Neuron (in vitro differentiated cells): Measurements from ENCODE around the gene HAUS8.
A peak's percentile ranks its signal among the peaks of the same experiment; 100 is the strongest.

Experiments
- H2AFZ ChIP-seq: one replicate; pipeline ENCODE4 v1.6.1; 2013; ENCODE audit warnings: low read depth, mild to moderate bottlenecking, inconsistent platforms, low read length, moderate library complexity
- H3K27me3 ChIP-seq: one replicate; pipeline ENCODE4 v1.6.1; 2013; ENCODE audit warnings: low read length; ENCODE audit not compliant: insufficient read depth
- H3K36me3 ChIP-seq: one replicate; pipeline ENCODE4 v1.6.1; 2013; ENCODE audit warnings: low read length; ENCODE audit not compliant: insufficient read depth
- H3K4me1 ChIP-seq: one replicate; pipeline ENCODE4 v1.6.1; 2013; ENCODE audit warnings: low read length; ENCODE audit not compliant: insufficient read depth
- H3K4me3 ChIP-seq: 2 replicates; pipeline ENCODE4 v1.5.1; 2013; ENCODE audit warnings: mild to moderate bottlenecking, low read length, moderate library complexity
- H3K9me3 ChIP-seq: one replicate; pipeline ENCODE4 v1.6.1; 2013; ENCODE audit warnings: low read length

Gene HAUS8

GRCh38 chr19:17055636-17056035 lies 19.6 kb downstream of the HAUS8 start:
- Histone ChIP-seq H2AFZ (no peak overlapping the region), H3K27me3 (no peaks in the 10 kb centered on the region), H3K36me3 (peaks cover 64% of the 10 kb centered on the region), H3K4me3 (no peak overlapping the region), H3K4me1 (no peaks in the 10 kb centered on the region), H3K9me3 (no peaks in the 10 kb centered on the region)

- H3K36me3 ChIP-seq, result peaks cover 68% of the 10 kb centered on the region
- no peaks in the 10 kb centered on the region for H3K27me3 ChIP-seq
- no peak overlapping the region for H2AFZ ChIP-seq
- H3K4me3 ChIP-seq, result no peak overlapping the region
- H3K4me1 ChIP-seq, result no peaks in the 10 kb centered on the region
- no peaks in the 10 kb centered on the region for H3K9me3 ChIP-seq
Observed at GRCh38 chr19:17054746-17055145, 20.5 kb downstream of the HAUS8 start.

- no peak overlapping the region for H3K4me3 ChIP-seq
- H3K9me3 ChIP-seq, result no peaks in the 10 kb centered on the region
- H3K27me3 ChIP-seq, result no peaks in the 10 kb centered on the region
- H3K36me3 ChIP-seq, result peaks cover 60% of the 10 kb centered on the region
- no peaks in the 10 kb centered on the region for H3K4me1 ChIP-seq
- no peak overlapping the region for H2AFZ ChIP-seq
Observed at GRCh38 chr19:17052439-17052838, 22.8 kb downstream of the HAUS8 start.

- no peaks in the 10 kb centered on the region for H3K27me3 ChIP-seq
- no peaks in the 10 kb centered on the region for H3K9me3 ChIP-seq
- H3K4me3 ChIP-seq, result no peak overlapping the region
- H3K4me1 ChIP-seq, result no peaks in the 10 kb centered on the region
- peaks cover 52% of the 10 kb centered on the region for H3K36me3 ChIP-seq
- H2AFZ ChIP-seq, result no peak overlapping the region
Observed at GRCh38 chr19:17049711-17050280, 25.5 kb downstream of the HAUS8 start.

- Histone ChIP-seq H3K36me3 (peaks cover 48% of the 10 kb centered on the region), H2AFZ (no peak overlapping the region), H3K4me1 (no peaks in the 10 kb centered on the region)
Observed at GRCh38 chr19:17048885-17049453, 26.3 kb downstream of the HAUS8 start.

GRCh38 chr19:17045907-17046502 lies 29.2 kb downstream of the HAUS8 start:
- Histone ChIP-seq H3K9me3 (no peaks in the 10 kb centered on the region), H2AFZ (no peak overlapping the region), H3K36me3 (peaks cover 26% of the 10 kb centered on the region), H3K27me3 (no peaks in the 10 kb centered on the region), H3K4me3 (no peak overlapping the region), H3K4me1 (no peaks in the 10 kb centered on the region)

More at GRCh38 chr19:17048885-17049453, 26.3 kb downstream of the HAUS8 start:
- Histone ChIP-seq H3K27me3 (no peaks in the 10 kb centered on the region), H3K9me3 (no peaks in the 10 kb centered on the region), H3K4me3 (no peak overlapping the region)

GRCh38 chr19:17043744-17044143 lies 31.5 kb downstream of the HAUS8 start:
- no peak overlapping the region for H2AFZ ChIP-seq
- no peaks in the 10 kb centered on the region for H3K27me3 ChIP-seq
- H3K9me3 ChIP-seq, result no peaks in the 10 kb centered on the region
- no peaks in the 10 kb centered on the region for H3K4me1 ChIP-seq
- no peak overlapping the region for H3K4me3 ChIP-seq
- peaks cover 6% of the 10 kb centered on the region for H3K36me3 ChIP-seq

GRCh38 chr19:17041976-17042375 lies 33.3 kb downstream of the HAUS8 start:
- H3K36me3 ChIP-seq, result no peaks in the 10 kb centered on the region
- H3K4me3 ChIP-seq, result no peak overlapping the region
- H3K27me3 ChIP-seq, result no peaks in the 10 kb centered on the region
- H3K4me1 ChIP-seq, result no peaks in the 10 kb centered on the region
- H3K9me3 ChIP-seq, result no peaks in the 10 kb centered on the region
- peak overlapping the region; percentile 37 for H2AFZ ChIP-seq

- no peak overlapping the region for H2AFZ ChIP-seq
- H3K4me1 ChIP-seq, result no peaks in the 10 kb centered on the region
- H3K9me3 ChIP-seq, result no peaks in the 10 kb centered on the region
- H3K27me3 ChIP-seq, result no peaks in the 10 kb centered on the region
- H3K4me3 ChIP-seq, result no peak overlapping the region
- H3K36me3 ChIP-seq, result no peaks in the 10 kb centered on the region
Observed at GRCh38 chr19:17037966-17038500, 37.2 kb downstream of the HAUS8 start.

- no peak overlapping the region for H2AFZ ChIP-seq
- H3K27me3 ChIP-seq, result no peaks in the 10 kb centered on the region
- H3K36me3 ChIP-seq, result no peaks in the 10 kb centered on the region
- no peaks in the 10 kb centered on the region for H3K9me3 ChIP-seq
- H3K4me1 ChIP-seq, result no peaks in the 10 kb centered on the region
- no peak overlapping the region for H3K4me3 ChIP-seq
Observed at GRCh38 chr19:17037184-17037583, 38.1 kb downstream of the HAUS8 start.

GRCh38 chr19:17036640-17037039 lies 38.6 kb downstream of the HAUS8 start:
- H3K4me3 ChIP-seq, result no peak overlapping the region
- H3K9me3 ChIP-seq, result no peaks in the 10 kb centered on the region

GRCh38 chr19:17035842-17036424 lies 39.3 kb downstream of the HAUS8 start:
- Histone ChIP-seq H3K9me3 (no peaks in the 10 kb centered on the region), H2AFZ (no peak overlapping the region), H3K4me3 (no peak overlapping the region), H3K27me3 (no peaks in the 10 kb centered on the region), H3K36me3 (no peaks in the 10 kb centered on the region), H3K4me1 (no peaks in the 10 kb centered on the region)

More at GRCh38 chr19:17036640-17037039, 38.6 kb downstream of the HAUS8 start:
- no peaks in the 10 kb centered on the region for H3K27me3 ChIP-seq
- H3K4me1 ChIP-seq, result no peaks in the 10 kb centered on the region
- H3K36me3 ChIP-seq, result no peaks in the 10 kb centered on the region
- H2AFZ ChIP-seq, result no peak overlapping the region

- Histone ChIP-seq H3K36me3 (no peaks in the 10 kb centered on the region), H3K9me3 (no peaks in the 10 kb centered on the region), H3K27me3 (no peaks in the 10 kb centered on the region), H2AFZ (no peak overlapping the region), H3K4me3 (no peak overlapping the region), H3K4me1 (no peaks in the 10 kb centered on the region)
Observed at GRCh38 chr19:17031741-17032140, 43.5 kb downstream of the HAUS8 start.
